CD4-positive, alpha-beta T cell treated with Interleukin-17A for 1 hour (primary cell): ENCODE results near the gene PIK3C2B.
A peak's percentile ranks its signal among the peaks of the same experiment; 100 is the strongest.

Experiments used
- DNase-seq: peaks from one replicate; pipeline ENCODE4 v3.0.0-alpha.2; 2020

The PIK3C2B gene

DNA sequence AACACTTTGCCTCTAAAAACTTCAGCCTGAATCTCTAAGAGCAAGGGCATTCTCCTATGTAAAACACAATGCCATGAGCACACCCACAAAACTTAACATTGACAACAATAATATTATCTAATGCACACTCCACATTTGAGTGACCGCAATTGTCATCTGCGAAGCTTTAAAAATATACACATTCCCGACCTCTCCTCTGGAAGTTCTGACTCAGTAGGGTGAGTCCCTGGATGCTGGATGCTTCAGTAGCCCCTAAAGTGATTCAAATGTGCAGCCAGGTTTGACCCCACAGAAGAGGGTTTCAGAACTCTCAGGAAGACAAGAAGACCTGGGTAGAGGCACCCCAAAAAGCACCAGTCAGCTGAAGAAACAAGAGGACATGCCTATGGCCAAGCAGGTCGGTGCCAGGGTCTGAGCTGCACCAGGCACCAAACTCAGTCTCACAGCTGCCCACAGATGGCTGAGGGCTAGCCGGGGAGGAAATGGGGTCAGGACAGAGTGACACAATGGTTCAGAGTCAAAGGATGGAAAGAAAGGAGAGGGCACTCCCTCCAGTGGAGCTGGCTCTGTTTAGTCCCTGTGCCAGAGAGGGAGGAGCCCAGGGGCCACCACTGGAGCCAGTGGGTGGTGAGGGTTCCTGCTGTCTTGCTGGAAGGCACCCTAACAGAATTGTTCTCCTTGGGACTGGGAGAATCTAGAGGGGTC lies 17.4 kb downstream of the PIK3C2B start:
- no peak for DNase-seq

DNA sequence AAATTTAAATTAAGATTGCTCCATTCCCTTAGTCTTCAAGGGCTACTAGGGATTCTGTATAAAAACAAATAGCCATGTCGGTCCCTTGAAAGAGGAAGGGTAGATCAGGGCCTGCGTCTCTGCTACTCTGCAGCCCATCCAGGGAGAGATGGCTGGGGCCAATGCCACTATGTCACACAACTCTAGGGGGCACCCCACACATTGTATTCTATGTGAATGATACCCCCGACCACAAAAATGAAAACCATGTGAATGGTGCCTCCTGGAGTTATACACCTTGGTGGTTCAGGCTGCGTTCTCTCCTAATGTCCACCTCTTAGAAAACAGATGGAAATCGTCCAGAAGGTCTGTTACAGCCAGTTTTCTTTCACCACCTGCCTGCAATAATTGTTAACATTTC lies 18.0 kb downstream of the PIK3C2B start:
- no peak for DNase-seq

DNA sequence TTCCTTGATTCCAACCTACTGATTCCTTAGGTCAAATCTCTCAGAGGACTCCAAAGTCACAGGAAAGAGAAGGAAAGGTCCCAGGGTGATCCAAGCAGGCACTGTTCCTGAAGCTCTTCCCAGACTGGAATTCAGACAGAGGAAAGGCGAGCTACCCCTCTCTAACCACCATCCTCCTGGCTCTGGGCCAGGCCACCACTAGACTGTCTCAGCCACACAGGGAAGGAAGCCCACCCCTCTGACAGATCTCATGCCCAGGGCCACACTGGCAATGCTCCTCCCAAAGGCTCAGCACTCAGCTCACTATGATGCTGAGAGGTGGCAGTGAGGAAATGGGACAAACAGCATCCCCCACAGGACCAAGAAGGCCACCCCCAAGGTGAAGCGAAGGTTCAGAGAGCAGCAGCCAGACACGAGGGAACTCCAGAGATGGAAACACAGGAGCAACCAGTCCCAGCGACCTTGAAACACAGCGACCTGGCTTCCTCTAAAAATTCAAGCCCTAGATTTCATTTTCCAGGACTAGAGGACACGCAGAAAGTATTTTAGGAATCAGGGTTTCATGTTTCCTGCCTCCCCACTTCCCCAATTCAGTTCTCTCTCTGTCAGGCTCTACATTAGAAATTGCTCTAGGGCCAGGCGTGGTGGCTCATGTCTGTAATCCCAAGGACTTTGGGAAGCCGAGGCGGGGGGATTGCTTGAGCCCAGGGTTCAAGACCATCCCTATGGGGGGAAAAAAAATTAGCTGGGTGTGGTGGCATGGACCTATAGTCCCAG lies 18.8 kb downstream of the PIK3C2B start:
- no peak for DNase-seq

- no peak for DNase-seq
Measured at GRCh38 chr1:204473400-204473965, 21.1 kb downstream of the PIK3C2B start.

DNA sequence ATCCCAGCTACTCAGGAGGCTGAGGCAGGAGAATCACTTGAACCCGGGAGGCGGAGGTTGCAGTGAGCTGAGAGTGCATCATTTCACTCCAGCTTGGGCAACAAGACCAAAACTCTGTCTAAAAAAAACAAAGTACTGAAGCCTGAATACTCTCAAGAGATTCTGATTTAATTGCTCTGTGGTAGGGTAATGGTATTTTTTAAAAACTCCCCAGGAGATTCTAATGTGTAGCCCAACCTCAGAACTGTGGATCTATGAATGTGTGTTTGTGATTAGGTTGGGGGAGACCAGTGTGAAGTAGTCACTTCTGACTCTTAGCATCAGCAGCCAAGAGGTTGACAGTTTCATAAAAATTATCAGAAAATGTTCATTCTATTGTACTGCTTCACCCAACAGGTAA lies 21.9 kb downstream of the PIK3C2B start:
- no peak for DNase-seq

DNA sequence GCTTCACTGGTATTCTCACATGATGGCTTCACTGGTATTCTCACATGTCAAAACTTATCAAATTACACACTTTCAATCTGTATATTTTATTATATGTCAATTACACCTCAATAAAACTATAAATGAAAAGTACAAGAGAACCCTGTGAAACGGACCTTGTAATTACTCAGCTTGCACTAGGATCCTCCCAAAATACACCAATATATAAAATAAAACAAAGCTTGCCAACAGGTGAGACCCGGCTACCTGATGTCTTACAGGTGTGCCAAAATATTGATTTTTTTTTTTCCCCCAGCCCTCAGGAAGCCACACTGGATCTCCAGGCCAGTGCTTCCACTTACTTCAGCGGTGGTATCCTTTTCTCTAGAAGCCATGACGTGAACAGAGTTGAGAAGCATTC lies 22.9 kb downstream of the PIK3C2B start:
- DNase-seq: no peak

DNA sequence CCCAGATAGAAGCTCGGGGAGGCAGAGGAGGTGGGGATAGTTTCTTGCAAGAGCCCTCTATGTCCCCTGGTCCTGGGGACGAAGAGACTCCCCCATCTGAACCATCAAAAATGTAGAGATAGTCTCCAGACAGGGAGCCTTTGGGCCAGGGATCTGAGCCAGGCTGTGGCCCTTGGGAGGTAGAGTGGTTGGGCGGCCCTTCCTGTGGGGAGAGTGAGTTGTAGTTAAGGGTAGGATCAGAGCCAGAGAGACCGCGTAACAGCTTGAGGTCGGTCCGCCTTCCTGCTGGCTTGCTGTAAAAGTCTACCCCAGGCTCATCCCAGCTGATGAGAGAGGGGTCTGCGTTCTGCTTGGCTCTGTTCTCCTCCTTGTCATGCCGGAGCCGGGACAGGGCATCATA lies 25.3 kb downstream of the PIK3C2B start:
- no peak for DNase-seq

DNA sequence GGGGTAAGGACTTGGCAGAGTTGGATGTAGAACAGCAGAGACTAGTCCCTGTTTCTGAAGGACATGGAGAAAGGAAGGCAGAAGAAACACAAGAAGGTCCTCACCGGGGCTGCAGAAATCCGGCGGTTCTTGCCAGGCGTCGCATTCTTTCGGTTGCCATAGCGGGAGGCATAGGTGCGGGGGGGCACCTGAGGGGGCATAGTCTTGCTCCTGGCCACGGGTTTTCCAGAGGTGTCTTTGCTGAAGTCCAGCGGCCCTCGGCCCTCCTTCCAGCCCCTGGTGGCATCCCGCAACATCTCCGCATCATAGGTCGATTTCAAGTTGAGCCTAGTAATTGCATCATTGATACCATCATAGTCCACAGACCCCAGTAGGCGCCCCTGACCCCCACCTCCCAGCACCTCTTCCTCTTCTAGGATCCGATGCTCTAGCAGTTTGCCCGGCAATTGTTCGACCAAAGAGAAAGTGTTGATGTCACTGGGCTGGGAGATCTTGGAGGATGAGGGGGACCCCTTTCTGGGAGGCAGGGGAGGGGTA lies 25.8 kb downstream of the PIK3C2B start:
- no peak for DNase-seq

- no peak for DNase-seq
Measured at GRCh38 chr1:204468206-204468605, 26.4 kb downstream of the PIK3C2B start.

GRCh38 chr1:204466416-204467405 lies 27.9 kb downstream of the PIK3C2B start:
- no peak for DNase-seq

DNA sequence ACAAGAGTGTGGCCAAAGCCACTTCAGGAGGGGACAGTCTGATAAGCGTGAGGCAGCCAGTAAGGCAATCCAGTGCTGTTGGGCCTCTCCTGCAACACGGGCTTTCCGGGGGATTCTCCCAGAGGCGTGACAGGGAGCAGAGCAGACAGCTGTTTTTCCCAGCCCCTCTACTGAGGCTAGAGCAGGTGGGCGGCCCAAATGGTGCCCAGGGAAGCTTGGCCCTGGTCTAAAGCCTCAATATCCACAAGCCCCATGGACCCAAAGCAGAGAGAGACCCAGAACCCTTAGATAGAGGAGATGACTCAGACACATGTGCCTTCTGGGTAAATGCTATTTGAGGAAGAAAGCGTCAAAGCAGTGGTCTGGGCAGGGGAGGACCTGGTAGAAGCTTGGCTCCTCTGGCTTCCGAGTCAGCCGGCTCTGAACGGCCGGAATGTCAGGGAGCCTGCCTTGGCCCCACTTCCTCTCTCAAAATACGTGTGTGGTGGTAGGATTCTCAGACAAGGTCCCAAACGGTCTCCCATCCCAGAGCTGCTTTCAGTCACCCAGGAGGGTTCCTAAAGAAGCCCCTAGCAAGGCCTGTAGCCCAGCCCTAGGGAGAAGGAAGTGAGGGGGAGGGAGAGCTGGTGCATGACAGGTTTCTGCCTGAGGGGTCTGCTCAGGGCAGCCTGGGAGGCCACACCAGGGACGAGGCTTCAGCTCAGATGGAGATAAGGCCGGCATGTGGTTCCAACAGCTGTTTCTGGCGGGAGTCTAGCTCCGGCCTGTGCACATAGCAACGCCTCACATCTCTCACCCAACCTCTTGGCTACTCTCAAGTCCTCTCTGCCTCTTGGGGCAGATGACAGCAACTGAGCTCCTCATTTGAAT lies 28.8 kb downstream of the PIK3C2B start:
- DNase-seq: no peak

GRCh38 chr1:204464701-204465100 lies 29.9 kb downstream of the PIK3C2B start:
- DNase-seq: no peak

DNA sequence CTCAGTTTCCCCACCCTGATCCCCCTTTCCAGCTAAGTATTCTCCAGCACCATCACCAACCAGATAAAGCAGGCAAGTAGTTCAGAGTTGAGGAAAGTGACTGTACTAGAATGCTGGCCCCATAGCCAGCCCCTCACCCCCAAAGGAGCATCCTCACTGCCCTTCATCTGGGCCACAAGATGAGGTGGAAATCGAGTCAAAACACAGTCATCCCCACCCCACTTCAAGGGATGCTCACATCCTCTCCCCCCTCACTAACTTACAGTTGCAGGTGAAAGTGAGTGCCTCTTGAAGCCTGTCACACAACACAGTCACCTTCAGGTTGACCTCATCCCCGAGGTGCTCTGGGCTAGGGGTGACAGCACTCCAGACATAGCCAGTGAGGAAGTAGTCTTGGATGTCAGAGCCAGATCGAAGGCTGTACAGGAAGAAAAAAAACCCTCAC lies 30.4 kb downstream of the PIK3C2B start:
- peak; percentile 19 for DNase-seq

DNA sequence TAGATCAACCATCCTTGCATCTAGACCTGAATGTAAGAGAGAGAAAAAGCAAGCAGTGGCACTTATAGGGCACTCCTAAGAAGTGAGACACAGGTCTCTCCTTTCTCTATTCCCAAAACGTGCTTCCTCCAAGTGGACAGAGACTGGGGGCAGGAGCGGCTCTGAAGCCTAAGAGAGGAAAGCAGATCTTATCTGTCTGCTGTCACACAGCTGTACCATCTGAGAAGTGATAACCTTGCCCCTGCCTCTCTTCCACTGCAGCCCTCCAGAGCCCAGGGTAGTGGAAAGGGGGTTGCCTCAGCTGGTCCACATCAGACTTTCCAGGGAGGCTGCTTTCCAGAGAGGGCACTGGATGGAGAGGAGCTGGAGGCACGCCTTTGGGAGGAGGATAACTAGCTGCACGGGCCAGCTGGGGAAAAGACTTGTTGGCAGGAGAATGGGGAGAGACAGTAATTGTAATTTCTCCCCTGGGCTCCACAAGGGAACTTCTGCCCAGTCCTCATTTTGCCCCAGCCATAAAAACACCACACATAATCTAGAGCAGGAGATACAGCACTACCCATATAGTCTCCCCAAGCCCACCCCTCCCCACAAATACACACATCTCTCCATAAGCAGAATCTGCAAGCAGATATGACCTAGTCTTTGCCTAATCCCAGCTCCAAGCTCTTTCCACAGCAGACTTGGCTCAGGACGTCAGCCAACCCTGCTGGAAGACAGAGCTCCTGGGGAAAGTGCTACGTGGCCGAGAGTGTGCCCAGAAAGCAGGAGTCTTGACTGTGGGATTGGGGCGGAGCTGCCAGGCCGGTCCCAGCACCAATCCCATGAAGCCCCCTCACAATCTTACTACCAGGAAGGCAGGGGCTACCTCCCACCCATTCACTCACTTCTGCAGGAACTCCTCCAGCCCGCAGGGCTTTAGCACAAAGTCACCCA lies 31.2 kb downstream of the PIK3C2B start:
- no peak for DNase-seq

- no peak for DNase-seq
Measured at GRCh38 chr1:204462229-204462561, 32.4 kb downstream of the PIK3C2B start.

GRCh38 chr1:204461331-204462228 lies 33.0 kb downstream of the PIK3C2B start:
- peak; percentile 52 for DNase-seq

DNA sequence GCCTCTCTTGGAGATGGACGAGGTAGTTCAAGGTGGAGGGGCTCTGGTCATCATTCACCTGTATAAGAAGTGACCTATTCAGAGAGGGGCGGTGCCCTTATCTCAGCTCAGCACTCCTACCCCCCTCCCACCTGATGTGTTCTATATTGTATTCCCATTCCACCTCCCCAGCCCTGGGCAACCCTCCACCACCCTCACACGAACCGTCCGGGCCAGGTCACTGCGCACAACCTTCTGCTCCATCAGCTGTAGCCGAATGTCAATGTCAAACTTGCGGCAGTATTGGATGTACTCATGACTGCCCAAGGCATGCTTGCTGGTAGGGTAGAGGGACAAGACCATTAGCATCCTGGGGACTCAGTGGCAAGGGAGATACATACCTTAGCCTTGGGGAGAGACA lies 34.3 kb downstream of the PIK3C2B start:
- DNase-seq: no peak

DNA sequence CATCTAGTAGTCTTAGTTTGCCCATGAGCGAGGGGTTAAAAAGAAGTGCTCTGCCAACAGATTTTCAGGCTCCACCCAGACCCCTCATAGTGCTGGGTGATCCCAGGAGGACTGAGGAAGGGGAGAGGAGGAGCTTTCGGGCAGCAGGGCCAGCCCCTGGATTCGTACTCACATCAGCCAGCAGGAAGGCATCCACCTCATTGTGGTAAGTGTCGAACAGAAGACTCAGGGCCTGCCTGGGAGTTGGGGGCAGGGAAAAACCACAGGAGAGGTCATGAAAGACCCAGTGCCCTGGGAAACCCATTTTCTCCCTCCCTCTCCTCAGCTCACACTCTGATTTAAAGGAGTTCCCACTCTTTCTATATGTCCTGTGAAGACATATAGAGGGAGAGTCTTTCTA lies 34.9 kb downstream of the PIK3C2B start:
- no peak for DNase-seq

- no peak for DNase-seq
Measured at GRCh38 chr1:204457666-204458065, 36.9 kb downstream of the PIK3C2B start.
